ENCODE data around the gene FLNC. TPM values are rescaled to one million over a fixed set of nuclear protein-coding genes. Genes with fewer than 3 reads are reported as not detected.

FLNC gene
- polyA plus RNA-seq, 2 of the 4 experiments (the other 2 are of a cell fraction): 0.43 to 3.4 TPM

DNA sequence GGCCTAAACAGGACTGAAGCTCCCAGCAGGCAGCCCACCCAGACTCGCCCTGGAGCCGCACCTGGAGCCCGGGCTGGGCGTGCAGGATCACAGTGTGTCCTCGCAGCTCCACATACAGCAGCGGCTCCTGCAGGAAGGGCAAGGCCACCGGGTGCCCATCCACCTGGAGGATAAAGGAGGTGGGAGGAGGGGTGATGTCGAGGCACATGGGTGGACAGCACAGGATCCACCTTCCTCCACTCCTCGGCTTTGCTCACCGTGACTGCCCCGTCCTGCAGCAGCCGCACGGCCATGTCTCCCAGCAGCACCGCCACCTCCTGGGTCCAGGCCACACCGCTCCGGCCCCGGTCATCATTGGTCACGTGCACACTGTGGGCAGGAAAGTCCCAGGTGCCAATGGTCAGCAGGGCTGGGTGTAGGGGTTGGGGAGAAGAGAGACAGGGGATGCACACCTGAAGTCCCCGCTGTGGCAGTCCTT lies 49.3 kb downstream of the FLNC start:
- H3K9me3 ChIP-seq: no peaks in the 10 kb centered on the region
- ChIA-PET CTCF (interaction anchor here (0.8 to 9.4 kb wide), 25 partner anchors 12 to 532 kb away, joined by 3 to 225 read pairs (median 4); partner anchors contain the start of genes ATP6V1F and CCDC136), POLR2A (no interaction called here)
- no peak overlapping the region for H3K4me3 ChIP-seq
- FAIRE-seq (no peak), ATAC-seq (peak; percentile 1 to 3; a peak in 2 of 6 replicates), DNase-seq (ENCODE audit: low read depth in 1 of 2, low spot score in 1 of 2) (no peak)
- H3K4me1 ChIP-seq: no peaks in the 10 kb centered on the region
- WGBS (ENCODE audit: missing lambda C conversion rate): 64% methylated on average over 13 of the region's 19 CpGs
- TF ChIP-seq CHD4 (IDR thresholded peaks at IDR 0.05; ENCODE audit: borderline replicate concordance) (no peak), NR3C1 (IDR thresholded peaks at IDR 0.05) (no peak), ZFP36 (IDR thresholded peaks at IDR 0.05; ENCODE audit: borderline replicate concordance, partially characterized antibody) (no peak), FOSB (CRISPR knock-in tag; IDR thresholded peaks at IDR 0.05) (no peak), RCOR1 (IDR thresholded peaks at IDR 0.05; ENCODE audit: low read depth, low read length) (no peak), ZSCAN20 (CRISPR knock-in tag; IDR thresholded peaks at IDR 0.05) (no peak), POLR2A (IDR thresholded peaks at IDR 0.05; ENCODE audit: low read length) (no peak)
- TF ChIP-seq, protein P1, sequence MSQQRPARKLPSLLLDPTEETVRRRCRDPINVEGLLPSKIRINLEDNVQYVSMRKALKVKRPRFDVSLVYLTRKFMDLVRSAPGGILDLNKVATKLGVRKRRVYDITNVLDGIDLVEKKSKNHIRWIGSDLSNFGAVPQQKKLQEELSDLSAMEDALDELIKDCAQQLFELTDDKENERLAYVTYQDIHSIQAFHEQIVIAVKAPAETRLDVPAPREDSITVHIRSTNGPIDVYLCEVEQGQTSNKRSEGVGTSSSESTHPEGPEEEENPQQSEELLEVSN (IDR thresholded peaks at IDR 0.05; ENCODE audit: borderline replicate concordance, low read depth): no peak
- H3K4me2 ChIP-seq: no peak overlapping the region
- H3K27ac ChIP-seq: no peak overlapping the region

DNA sequence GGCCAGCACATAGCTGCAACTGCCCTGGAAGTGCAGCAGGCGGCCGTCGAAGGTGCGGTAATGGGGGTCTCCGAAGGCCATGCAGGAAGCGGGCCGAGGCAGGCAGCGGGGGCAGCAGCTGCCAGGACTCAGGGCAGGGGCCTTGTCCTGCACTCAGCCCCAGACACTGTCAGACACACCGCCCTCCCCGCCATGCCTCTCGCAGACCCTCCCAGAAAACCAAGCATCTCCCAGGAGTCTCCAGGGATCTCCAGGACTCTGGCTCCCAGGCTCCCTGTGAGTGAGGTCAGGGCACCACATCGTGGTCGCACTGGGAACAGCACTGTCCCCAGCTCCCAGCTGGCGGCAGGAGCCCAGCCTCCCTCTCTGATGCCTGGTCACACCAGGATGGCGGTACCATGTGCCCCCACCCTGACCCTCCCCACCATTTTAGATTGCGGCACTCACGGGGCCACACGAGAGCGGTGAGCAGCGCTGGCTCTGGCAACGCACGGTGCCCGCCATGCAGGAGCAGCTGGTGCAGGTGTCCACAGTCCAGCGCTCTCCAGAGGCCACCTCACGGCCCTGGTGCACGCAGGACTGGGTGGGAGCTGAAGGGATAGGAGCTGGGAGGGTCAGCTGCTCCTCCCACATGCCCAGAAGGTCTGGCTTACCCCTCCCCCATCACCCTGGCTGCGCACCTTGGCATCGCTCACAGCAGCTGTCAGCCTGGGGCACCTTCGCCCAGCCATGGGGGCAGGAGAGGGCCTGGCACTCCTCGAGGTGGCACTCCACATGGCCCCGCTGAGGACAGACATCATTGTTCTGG lies 49.9 kb downstream of the FLNC start:
- Histone ChIP-seq H3K4me3 (no peak overlapping the region), H3K4me2 (0 out of 3 replicates have a peak overlapping the region, but pooled peaks have one; percentile 2), H3K9me3 (no peaks in the 10 kb centered on the region), H3K27ac (no peak overlapping the region), H3K4me1 (no peaks in the 10 kb centered on the region)
- DNase-seq (ENCODE audit: low read depth in 1 of 2, low spot score in 1 of 2): peak; percentile 68 to 96
- peak; percentile 82 to 91 for ATAC-seq
- CTCF ChIA-PET: interaction anchor here (0.6 to 9.4 kb wide), 41 partner anchors 12 to 533 kb away, joined by 3 to 225 read pairs (median 4); partner anchors contain the start of genes ATP6V1F and CCDC136
- POLR2A ChIA-PET: interaction anchor here (0.7 kb wide), 1 partner anchor 248 kb away, joined by 11 read pairs; no protein-coding TSS in a partner anchor
- TF ChIP-seq, protein P2, sequence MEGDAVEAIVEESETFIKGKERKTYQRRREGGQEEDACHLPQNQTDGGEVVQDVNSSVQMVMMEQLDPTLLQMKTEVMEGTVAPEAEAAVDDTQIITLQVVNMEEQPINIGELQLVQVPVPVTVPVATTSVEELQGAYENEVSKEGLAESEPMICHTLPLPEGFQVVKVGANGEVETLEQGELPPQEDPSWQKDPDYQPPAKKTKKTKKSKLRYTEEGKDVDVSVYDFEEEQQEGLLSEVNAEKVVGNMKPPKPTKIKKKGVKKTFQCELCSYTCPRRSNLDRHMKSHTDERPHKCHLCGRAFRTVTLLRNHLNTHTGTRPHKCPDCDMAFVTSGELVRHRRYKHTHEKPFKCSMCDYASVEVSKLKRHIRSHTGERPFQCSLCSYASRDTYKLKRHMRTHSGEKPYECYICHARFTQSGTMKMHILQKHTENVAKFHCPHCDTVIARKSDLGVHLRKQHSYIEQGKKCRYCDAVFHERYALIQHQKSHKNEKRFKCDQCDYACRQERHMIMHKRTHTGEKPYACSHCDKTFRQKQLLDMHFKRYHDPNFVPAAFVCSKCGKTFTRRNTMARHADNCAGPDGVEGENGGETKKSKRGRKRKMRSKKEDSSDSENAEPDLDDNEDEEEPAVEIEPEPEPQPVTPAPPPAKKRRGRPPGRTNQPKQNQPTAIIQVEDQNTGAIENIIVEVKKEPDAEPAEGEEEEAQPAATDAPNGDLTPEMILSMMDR (IDR thresholded peaks at IDR 0.05): peak; percentile 76
- no peak for TF ChIP-seq HDAC2 (IDR thresholded peaks at IDR 0.05)
- no peak for TF ChIP-seq ESRRA (IDR thresholded peaks at IDR 0.05; ENCODE audit: borderline replicate concordance, low read length)
- TF ChIP-seq FOXS1 (CRISPR knock-in tag; IDR thresholded peaks at IDR 0.05): no peak
- peak; percentile 89 to 94 for TF ChIP-seq RAD21 (conservative IDR thresholded peaks at IDR 0.05 in 1 of 2, IDR thresholded peaks at IDR 0.05 in 1 of 2)
- TF ChIP-seq ZFP36 (IDR thresholded peaks at IDR 0.05; ENCODE audit: borderline replicate concordance, partially characterized antibody): no peak
- peak; percentile 71 for TF ChIP-seq SMC3 (IDR thresholded peaks at IDR 0.05)
- no peak for FAIRE-seq
- WGBS (ENCODE audit: missing lambda C conversion rate): 60% methylated on average over 17 of the region's 31 CpGs

DNA sequence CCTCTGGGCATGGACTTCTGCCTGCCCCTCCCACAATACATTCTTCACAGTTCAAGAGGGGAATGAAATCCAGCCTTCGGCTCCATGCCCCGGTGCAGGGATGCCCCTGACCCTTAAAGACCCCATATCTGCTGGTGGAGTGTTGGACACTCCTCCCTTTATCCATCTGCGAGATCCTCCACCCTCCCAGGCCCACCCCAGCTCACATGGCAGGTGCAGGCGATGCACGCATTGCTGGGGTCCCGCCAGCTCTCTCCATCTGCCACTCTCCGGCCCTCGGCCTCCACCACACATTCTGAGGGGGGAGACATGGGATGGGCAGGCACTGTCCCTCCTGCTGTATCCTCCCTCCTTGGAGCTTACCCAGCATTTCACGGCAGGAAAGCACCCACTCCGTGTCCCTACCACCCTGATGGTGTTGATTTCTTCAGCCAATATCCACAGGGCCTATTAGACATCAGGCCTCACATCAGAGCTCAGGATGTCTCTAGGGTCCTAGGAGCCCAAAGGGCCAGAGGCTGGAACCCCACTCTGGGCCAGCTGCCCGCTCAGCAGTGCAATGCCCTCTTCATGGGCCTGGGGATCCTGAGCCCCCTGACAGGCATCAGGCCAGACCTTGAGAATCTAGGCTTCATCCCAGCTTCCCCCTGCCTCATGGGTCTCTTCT lies 50.7 kb downstream of the FLNC start:
- Histone ChIP-seq H3K9me3 (no peaks in the 10 kb centered on the region), H3K4me3 (no peak overlapping the region), H3K4me1 (no peaks in the 10 kb centered on the region), H3K4me2 (no peak overlapping the region), H3K27ac (no peak overlapping the region)
- no peak for TF ChIP-seq TP53 (CRISPR knock-in tag; IDR thresholded peaks at IDR 0.05)
- no peak for TF ChIP-seq BHLHE40 (IDR thresholded peaks at IDR 0.05; ENCODE audit: low read depth, low read length)
- TF ChIP-seq, protein P3, sequence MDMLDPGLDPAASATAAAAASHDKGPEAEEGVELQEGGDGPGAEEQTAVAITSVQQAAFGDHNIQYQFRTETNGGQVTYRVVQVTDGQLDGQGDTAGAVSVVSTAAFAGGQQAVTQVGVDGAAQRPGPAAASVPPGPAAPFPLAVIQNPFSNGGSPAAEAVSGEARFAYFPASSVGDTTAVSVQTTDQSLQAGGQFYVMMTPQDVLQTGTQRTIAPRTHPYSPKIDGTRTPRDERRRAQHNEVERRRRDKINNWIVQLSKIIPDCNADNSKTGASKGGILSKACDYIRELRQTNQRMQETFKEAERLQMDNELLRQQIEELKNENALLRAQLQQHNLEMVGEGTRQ (IDR thresholded peaks at IDR 0.05): no peak
- TF ChIP-seq, protein P4, sequence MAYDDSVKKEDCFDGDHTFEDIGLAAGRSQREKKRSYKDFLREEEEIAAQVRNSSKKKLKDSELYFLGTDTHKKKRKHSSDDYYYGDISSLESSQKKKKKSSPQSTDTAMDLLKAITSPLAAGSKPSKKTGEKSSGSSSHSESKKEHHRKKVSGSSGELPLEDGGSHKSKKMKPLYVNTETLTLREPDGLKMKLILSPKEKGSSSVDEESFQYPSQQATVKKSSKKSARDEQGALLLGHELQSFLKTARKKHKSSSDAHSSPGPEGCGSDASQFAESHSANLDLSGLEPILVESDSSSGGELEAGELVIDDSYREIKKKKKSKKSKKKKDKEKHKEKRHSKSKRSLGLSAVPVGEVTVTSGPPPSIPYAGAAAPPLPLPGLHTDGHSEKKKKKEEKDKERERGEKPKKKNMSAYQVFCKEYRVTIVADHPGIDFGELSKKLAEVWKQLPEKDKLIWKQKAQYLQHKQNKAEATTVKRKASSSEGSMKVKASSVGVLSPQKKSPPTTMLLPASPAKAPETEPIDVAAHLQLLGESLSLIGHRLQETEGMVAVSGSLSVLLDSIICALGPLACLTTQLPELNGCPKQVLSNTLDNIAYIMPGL (CRISPR knock-in tag; IDR thresholded peaks at IDR 0.05; ENCODE audit: borderline replicate concordance): no peak
- TF ChIP-seq ESRRA (IDR thresholded peaks at IDR 0.05; ENCODE audit: borderline replicate concordance, low read length): no peak
- no peak for TF ChIP-seq SREBF2 (IDR thresholded peaks at IDR 0.05)
- TF ChIP-seq KDM1A (IDR thresholded peaks at IDR 0.05; ENCODE audit: low read depth): no peak
- no peak for TF ChIP-seq POLR2A (IDR thresholded peaks at IDR 0.05; ENCODE audit: low read length)
- TF ChIP-seq EHF (CRISPR knock-in tag; IDR thresholded peaks at IDR 0.05): no peak
- TF ChIP-seq, protein P5, sequence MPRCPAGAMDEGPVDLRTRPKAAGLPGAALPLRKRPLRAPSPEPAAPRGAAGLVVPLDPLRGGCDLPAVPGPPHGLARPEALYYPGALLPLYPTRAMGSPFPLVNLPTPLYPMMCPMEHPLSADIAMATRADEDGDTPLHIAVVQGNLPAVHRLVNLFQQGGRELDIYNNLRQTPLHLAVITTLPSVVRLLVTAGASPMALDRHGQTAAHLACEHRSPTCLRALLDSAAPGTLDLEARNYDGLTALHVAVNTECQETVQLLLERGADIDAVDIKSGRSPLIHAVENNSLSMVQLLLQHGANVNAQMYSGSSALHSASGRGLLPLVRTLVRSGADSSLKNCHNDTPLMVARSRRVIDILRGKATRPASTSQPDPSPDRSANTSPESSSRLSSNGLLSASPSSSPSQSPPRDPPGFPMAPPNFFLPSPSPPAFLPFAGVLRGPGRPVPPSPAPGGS (IDR thresholded peaks at IDR 0.05): no peak
- no peak for TF ChIP-seq EP300 (IDR thresholded peaks at IDR 0.05)
- no peak for ATAC-seq
- ChIA-PET POLR2A (interaction anchor here (0.7 kb wide), 1 partner anchor 249 kb away, joined by 11 read pairs; no protein-coding TSS in a partner anchor), CTCF (interaction anchor here (0.7 to 9.4 kb wide), 27 partner anchors 12 to 534 kb away, joined by 3 to 225 read pairs (median 4); partner anchors contain the start of gene ATP6V1F)
- no peak for FAIRE-seq
- no peak for DNase-seq (ENCODE audit: low read depth in 1 of 2, low spot score in 1 of 2)
- WGBS (ENCODE audit: missing lambda C conversion rate): 54% methylated on average over 9 of the region's 11 CpGs
